Urothelium cell line (cell line): ENCODE results near the gene ZNF236.

Experiments used
- DNase-seq: peaks from one replicate; pipeline ENCODE4 v3.0.0; 2011; ENCODE audit warnings: low spot score, mixed read lengths
- FAIRE-seq: peaks from 2 replicates; lab custom pipeline; 2011; peaks lifted over from hg19 to GRCh38; lab: Jason Lieb, UNC

The ZNF236 gene

DNA sequence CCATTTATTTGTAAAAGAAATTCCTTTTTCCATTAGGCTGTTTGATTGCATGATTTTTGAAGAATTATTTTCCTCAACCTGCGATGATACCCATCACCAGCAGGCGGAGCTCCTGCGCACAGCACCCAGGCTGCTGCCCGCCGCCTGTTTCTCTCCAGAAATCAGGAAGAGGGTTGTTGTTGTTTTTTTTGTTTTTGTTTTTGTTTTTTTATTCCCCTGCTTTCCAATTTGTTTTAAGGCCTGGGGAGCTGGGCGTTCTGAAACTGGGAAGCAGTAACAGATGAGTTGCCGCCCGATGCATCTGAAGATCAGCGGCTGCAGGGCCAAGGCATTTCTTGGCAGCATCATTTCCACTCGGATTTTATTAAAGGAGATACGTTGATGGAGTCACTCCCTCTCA, 178.2 kb downstream of the ZNF236 start:
- DNase-seq (peak; percentile 67), FAIRE-seq (no peak)

DNA sequence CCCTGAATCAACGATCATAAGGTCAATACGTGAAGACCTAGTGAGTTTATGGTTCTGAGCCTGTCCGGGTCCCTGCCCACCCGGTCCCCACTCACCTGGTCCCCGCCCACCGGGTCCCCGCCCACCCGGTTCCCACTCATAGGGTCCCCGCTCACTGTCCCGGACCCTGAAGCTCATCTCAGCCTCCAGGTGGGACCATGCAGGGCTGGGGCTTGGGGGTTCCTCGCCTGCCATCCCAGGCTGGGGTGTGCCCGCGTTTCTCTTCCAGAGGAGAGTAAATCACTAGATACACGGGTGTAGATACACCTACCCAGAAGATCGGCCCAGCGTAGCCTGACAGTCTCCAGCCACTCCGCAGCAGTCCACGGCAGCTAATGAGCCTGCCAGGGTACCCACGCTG, 178.7 kb downstream of the ZNF236 start:
- FAIRE-seq, result no peak
- DNase-seq, result no peak

DNA sequence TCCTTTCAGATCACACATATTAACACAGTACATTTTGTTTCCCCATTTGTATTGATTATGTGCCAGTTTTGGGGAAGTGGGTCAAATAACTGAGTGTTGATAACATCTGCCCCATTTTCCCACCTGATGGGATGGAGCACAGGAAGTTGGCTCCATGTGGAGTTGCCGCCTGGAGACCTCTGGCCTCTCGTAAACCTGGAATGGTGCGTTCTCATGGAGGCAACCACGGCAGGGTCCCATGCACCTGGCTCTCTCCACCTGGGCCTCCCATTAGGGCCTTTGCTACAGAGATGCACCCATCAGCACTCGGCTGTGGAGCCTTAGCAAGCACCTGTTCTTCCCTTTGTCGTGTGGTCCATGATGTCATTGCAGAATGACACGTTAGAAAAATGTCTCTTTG, 179.6 kb downstream of the ZNF236 start:
- FAIRE-seq (peak; percentile 9), DNase-seq (no peak)

DNA sequence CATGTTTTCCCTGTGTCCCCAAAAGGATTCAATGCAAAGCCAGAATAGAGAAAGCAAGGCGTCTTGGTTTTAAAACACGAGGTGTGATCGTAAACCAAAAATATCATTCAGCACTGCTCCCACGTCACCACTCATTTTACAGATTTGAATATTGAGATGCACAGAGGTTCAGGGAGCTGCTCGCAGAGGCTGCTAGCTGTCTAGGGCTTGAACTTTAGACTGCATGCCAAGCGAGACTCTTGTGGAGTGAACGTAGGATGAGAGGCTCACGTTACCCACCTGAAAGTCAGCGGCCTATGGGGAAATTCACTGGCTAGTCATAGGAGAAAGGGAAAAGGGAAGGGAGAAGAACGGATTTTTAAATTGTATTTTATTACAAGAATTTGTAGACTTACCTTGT, 180.1 kb downstream of the ZNF236 start:
- FAIRE-seq (no peak), DNase-seq (no peak)

DNA sequence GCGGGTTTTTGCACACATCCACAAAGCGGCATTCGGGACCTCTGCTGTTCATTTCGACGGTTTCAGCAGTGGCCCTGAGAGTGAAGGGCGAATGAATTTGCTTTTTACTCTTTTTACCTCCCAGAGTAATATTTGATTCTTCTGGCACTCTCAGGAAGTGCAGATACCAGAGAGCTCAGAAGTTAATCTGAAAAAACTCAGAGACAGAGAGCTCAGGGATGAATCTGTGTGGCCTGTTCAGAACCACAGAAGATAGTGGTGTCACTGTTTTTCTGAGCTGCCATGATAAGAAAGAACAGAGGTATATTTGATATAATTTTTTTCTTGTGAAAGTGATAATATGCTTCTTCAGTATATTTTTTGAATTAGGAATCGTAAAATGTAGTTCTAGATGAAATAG, 181.0 kb downstream of the ZNF236 start:
- no peak for DNase-seq
- FAIRE-seq, result no peak

- FAIRE-seq, result no peak
- DNase-seq, result no peak
Measured at GRCh38 chr18:77004555-77005380, 182.4 kb downstream of the ZNF236 start.

GRCh38 chr18:77005651-77006195, 183.4 kb downstream of the ZNF236 start:
- FAIRE-seq, result no peak
- DNase-seq, result no peak

GRCh38 chr18:77006305-77007175, 184.2 kb downstream of the ZNF236 start:
- FAIRE-seq, result no peak
- no peak for DNase-seq

GRCh38 chr18:77007251-77007650, 184.9 kb downstream of the ZNF236 start:
- DNase-seq, result no peak
- FAIRE-seq, result no peak

DNA sequence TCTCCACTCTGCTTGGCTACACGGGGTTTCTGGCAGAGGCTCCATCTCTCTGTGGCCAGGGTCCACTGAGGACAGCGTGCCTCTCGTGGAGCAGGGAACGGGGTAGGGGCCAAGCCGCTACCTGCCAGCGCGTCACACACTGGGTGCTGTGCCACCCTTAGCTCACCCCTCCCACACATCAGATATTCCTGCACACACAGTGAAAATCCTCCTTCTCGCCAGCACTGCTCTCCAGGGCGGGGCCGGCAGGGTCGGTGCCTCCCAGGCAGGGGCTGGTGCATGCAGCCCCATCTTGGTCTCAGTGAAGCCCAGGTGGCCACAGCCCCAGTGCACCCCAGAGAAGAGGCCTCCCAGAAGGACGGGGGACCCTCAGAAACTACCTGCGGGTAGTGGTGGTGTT, 185.6 kb downstream of the ZNF236 start:
- DNase-seq, result no peak
- FAIRE-seq, result no peak

DNA sequence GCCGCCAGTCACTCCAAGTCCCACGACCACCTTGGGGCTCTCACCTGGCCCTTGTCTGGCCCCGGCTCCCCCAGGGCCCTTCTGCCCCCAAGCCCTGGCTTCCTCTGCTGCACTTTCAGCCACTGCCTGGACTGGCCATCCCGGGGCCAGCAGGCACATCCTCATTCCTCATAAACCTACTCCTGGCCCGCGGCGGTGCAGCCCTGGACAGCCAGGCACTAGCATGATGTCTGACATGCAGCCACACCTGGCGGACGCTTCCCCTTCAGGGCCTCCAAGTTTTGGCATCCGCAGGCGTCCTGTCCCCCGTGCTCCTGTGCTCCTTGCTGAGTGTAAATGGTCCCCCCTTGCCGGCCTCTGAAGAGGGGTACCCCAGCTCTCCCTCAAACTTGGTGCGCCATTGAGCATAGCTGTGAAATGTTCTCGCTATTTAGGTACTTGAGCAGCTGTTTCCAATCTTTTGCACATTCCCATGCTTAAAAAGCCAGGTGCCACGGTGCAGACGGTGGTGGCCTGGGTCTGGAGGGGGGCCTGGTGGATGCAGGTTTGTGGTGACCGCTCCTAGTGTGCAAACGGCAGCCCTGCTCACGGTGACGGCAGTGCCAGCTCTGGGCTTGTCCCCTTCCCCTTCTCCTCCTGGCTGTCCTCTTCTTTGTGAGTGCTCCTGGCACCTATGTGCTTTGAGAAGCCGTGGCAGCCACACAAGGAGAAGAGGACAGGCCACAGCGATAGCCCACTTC, 186.4 kb downstream of the ZNF236 start:
- DNase-seq, result no peak
- no peak for FAIRE-seq

- FAIRE-seq, result no peak
- DNase-seq, result no peak
Measured at GRCh38 chr18:77009675-77010074, 187.3 kb downstream of the ZNF236 start.

DNA sequence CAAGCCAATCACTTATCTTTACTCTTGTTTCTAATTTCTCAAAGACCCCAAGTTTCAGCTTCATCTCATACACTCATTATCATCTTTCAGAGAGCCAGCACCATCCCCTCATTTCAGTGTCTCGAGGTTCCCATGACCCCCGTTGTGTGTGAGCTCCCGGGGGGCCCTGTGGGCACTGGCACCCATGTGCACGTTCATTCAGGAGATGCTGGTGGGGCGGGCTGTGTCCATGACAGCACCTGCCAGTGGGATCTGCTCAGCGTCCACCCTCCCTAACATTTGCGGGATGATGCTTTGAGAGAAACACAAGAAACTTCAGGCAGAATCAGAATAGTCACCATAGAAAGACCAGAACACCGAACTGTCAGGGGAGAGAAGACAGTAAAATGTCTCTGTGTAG, 189.8 kb downstream of the ZNF236 start:
- no peak for DNase-seq
- FAIRE-seq, result no peak

GRCh38 chr18:77012806-77013541, 190.6 kb downstream of the ZNF236 start:
- DNase-seq, result no peak
- no peak for FAIRE-seq

DNA sequence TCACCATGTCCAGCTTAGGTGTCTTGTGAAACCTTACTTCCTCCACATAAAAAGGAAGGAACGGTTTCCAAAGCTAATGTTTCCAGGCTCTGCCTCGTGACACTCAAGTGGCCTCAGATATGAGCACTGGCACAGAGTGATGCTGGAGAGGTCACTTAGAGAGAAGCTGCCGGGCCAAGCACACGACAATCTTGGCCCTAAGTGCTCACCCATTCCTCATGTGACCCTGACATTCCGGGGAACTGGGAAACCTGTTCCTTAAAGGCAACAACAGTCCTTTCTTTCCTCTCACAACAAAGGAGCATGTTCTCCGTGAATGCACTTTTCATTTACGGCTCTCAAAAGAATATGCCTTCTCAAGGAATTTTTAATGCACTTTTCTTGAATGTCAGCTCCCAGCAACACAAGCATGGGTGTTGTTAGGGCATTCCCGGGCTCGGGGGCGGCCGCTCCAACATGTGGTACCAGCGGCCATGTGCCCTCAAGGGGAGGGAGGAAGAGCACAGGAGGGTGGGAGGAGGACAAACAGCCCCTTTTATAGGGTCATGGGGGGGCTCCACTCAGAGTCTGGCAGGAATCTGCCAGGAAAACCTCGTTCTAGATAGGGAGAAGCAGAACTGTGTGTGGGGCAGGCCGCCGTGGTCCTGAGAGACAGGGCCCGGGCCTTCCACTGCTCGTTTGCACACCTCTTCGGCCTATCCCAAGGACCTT, 191.6 kb downstream of the ZNF236 start:
- no peak for DNase-seq
- FAIRE-seq, result no peak

- no peak for DNase-seq
- FAIRE-seq, result no peak
Measured at GRCh38 chr18:77014538-77014937, 192.2 kb downstream of the ZNF236 start.

DNA sequence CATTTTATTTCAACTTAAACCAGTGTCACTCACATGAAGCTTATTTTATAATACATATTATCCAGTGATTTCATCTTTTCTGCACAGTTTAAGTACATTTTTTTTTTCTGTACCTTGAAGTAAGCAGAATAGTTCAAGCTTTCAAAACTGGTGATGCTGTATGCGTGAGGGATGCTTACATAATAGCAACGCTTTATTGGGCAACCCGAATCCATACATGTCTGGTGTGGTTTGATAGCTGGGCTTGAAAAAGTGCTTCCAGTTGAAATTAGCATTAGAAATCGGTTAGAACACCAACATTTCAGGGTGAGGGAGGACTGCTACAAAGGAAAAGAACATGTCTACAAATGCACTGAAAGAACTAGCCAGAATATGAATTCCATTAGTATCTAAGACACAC, 192.8 kb downstream of the ZNF236 start:
- DNase-seq (no peak), FAIRE-seq (no peak)

GRCh38 chr18:77015771-77016710, 193.7 kb downstream of the ZNF236 start:
- no peak for DNase-seq
- FAIRE-seq, result no peak

DNA sequence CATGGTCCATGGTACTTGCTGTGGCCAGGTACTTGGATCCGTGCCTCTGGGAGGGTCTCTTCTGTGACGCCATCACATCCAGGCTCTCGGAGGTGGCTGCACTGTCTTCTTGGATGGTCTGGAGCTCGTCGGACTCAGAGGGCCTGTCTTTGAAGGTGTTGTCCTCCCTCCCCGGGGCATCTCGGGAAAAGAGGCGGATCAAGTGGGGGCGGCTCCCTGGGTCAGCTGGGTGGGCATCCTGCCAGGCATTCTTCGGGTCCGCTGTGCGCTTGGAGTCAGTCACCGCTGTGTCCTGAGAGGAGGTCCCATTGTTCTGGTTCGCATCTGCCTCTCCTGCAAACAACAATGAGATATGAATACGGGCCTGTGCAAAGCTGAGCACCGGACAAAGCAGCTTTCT, 194.6 kb downstream of the ZNF236 start:
- no peak for DNase-seq
- no peak for FAIRE-seq
